ENCODE results near the gene GRM5.

- no peak for TF ChIP-seq POLR2A (IDR thresholded peaks at IDR 0.05)
- TF ChIP-seq CTCF (IDR thresholded peaks at IDR 0.05) = no peak
These were observed 414.2 kb downstream of the GRM5 start for GRCh38 chr11:88651556-88651955.

Measured in stomach (tissue), 4 donors.